ENCODE data around the gene ACY1.

- TF ChIP-seq YY1 (IDR thresholded peaks at IDR 0.05; ENCODE audit: insufficient read depth, insufficient read length) (no peak), ZNF274 (IDR thresholded peaks at IDR 0.05; ENCODE audit: low read depth, low read length) (no peak), SUZ12 (IDR thresholded peaks at IDR 0.05; ENCODE audit: extremely low read depth, insufficient read depth, insufficient read length) (no peak)
Measured at GRCh38 chr3:52013802-52014598, 30.7 kb downstream of the ACY1 start.
